K562 (cell line): ENCODE measurements around the gene HAUS6. TPM values are rescaled to one million over a fixed set of nuclear protein-coding genes. Genes with fewer than 3 reads are reported as not detected.
"Not testable (repeated sequence)": the region's sequence is repeated elsewhere in the genome, so short reads cannot be mapped to it uniquely, and the experiment has no call there.

Source experiments
- ATAC-seq: fragments of 200-7000 bp; cut with Tn5 transposase; 3 replicates; pipeline ENCODE4 v1.9.1; 2020; ENCODE audit warnings: moderate library complexity
- BruUV-seq: library from RNA; stranded (reverse); fragments of 400-500 nt; replicated peaks from 2 replicates; lab custom pipeline; 2021; lab: Mats Ljungman, UMichigan
- CTCF ChIA-PET: fragments of 300-600 bp; formaldehyde crosslinking; extraction: SDS; loops from one replicate; lab custom pipeline; 2021; ENCODE audit warnings: low intra/inter-chr PET ratio; lab: Yijun Ruan, JAX
- POLR2A ChIA-PET: fragments of 300-600, 350-650 bp; sonication (Branson Sonifier 250); formaldehyde crosslinking; extraction: SDS; loops from one replicate; lab custom pipeline; 2021; ENCODE audit warnings: antibody characterized with exemption, inconsistent platforms; lab: Yijun Ruan, JAX
- DNase-seq, 4 experiments: peaks; one replicate each; pipeline versions ENCODE4 v3.0.0 to v3.0.0-alpha.2; 2011 to 2018; ENCODE audit warnings: low spot score in 3 of 4, mixed read lengths in 3 of 4; ENCODE audit errors: extremely low read depth in 1 of 4
- FAIRE-seq: peaks from 2 replicates; lab custom pipeline; 2011; peaks lifted over from hg19 to GRCh38; lab: Jason Lieb, UNC
- H2AFZ ChIP-seq: 2 replicates; pipeline ENCODE4 v1.6.0; 2011; ENCODE audit warnings: low read depth, low read length, control low read depth, inconsistent platforms
- H3K27ac ChIP-seq: fragments of 200-600 bp; 3 replicates; pipeline ENCODE4 v1.8.0; 2011; ENCODE audit warnings: low read depth, mild to moderate bottlenecking, control low read depth, inconsistent platforms, low read length, moderate library complexity, mixed read lengths; ENCODE audit errors: extremely low read depth
- H3K27me3 ChIP-seq, 2 experiments: fragments of 300-600 bp in 1 of 2; 2 replicates in 1 of 2; 3 replicates in 1 of 2; pipeline versions ENCODE4 v1.6.0 to v1.8.0; 2011; ENCODE audit warnings: inconsistent platforms in 2 of 2, low read length in 2 of 2, mild to moderate bottlenecking in 1 of 2, mixed read lengths in 1 of 2, moderate library complexity in 1 of 2; ENCODE audit not compliant: control insufficient read depth in 2 of 2, insufficient read depth in 2 of 2
- H3K36me3 ChIP-seq: fragments of 300-600 bp; 3 replicates; pipeline ENCODE4 v1.8.0; 2011; ENCODE audit warnings: mild to moderate bottlenecking, low read length, inconsistent platforms; ENCODE audit not compliant: control insufficient read depth, insufficient read depth
- H3K4me1 ChIP-seq, 2 experiments: fragments of 200-600 bp in 1 of 2; replicated peaks in 1 of 2; 2 replicates in 1 of 2; 3 replicates in 1 of 2; pipeline versions ENCODE4 v1.5.1 to v1.8.0; 2011; ENCODE audit warnings: inconsistent platforms in 2 of 2, low read length in 2 of 2, mild to moderate bottlenecking in 1 of 2, mixed read lengths in 1 of 2, moderate library complexity in 1 of 2; ENCODE audit not compliant: control insufficient read depth in 2 of 2, insufficient read depth in 2 of 2
- H3K4me2 ChIP-seq: 2 replicates; pipeline ENCODE4 v1.6.1; 2011; ENCODE audit warnings: low read length, control low read depth, inconsistent platforms, mixed read lengths; ENCODE audit not compliant: insufficient read depth
- H3K4me3 ChIP-seq: fragments of 200-600 bp; sonication (generic), shearing (Covaris generic); 2 replicates; pipeline ENCODE4 v1.5.1; 2016; ENCODE audit warnings: control low read depth, inconsistent platforms
- H3K79me2 ChIP-seq: fragments of 200-600 bp; 3 replicates; pipeline ENCODE4 v1.8.0; 2011; ENCODE audit warnings: low read length, inconsistent platforms; ENCODE audit not compliant: control insufficient read depth, insufficient read depth
- H3K9ac ChIP-seq, 2 experiments: 2 replicates each; pipeline versions ENCODE4 v1.6.0 to v1.6.1; 2011; ENCODE audit warnings: low read depth in 2 of 2, low read length in 2 of 2, control low read depth in 1 of 2, inconsistent platforms in 1 of 2, mild to moderate bottlenecking in 1 of 2, mixed read lengths in 1 of 2; ENCODE audit not compliant: insufficient read depth in 1 of 2
- H3K9me1 ChIP-seq: one replicate; pipeline ENCODE4 v1.6.0; 2011; ENCODE audit warnings: inconsistent platforms, mild to moderate bottlenecking, low read length, moderate library complexity; ENCODE audit not compliant: control insufficient read depth, insufficient read depth
- H3K9me3 ChIP-seq: replicated peaks from 2 replicates; pipeline ENCODE4 v1.5.1; 2011; ENCODE audit warnings: low read depth, low read length, inconsistent platforms; ENCODE audit not compliant: control insufficient read depth, insufficient read depth
- H4K20me1 ChIP-seq: replicated peaks from 2 replicates; pipeline ENCODE4 v1.6.1; 2011; ENCODE audit warnings: low read length, inconsistent platforms, mixed read lengths; ENCODE audit not compliant: control insufficient read depth, insufficient read depth
- RBFOX2 ChIP-seq: fragments of 200-400 bp; formaldehyde crosslinking; IDR thresholded peaks from 2 replicates; pipeline ENCODE4 v1.6.1; 2017; ENCODE audit warnings: low read depth, mild to moderate bottlenecking, low read length, moderate library complexity
- RNF2 ChIP-seq: sonication (generic); IDR thresholded peaks from 2 replicates; pipeline ENCODE4 v1.6.1; 2016
- SMARCA5 ChIP-seq: fragments of 450-650 bp; IDR thresholded peaks from 2 replicates; pipeline ENCODE4 v1.6.1; 2016
- XRCC4 ChIP-seq: IDR thresholded peaks from one replicate; pipeline ENCODE4 v1.6.1; 2011; ENCODE audit not compliant: insufficient read depth, insufficient read length; ENCODE audit errors: extremely low read depth
- WGBS: fragments of 100-300 bp; shearing (Covaris generic); methylation state at CpG from one replicate; pipeline ENCODE4 v1.1.6; 2016; ENCODE audit warnings: low coverage, mixed read lengths; ENCODE audit not compliant: insufficient coverage; ENCODE audit errors: missing lambda C conversion rate; 5-methylcytosine and 5-hydroxymethylcytosine counted together
- in situ Hi-C: fragments of 300-500 bp; cut with MboI; formaldehyde crosslinking; loops from 4 replicates; pipeline ENCODE4 v1.15.0; 2018; ENCODE audit warnings: inconsistent platforms, mixed read lengths
- intact Hi-C: fragments of 100-400 bp; cut with micrococcal nuclease; formaldehyde crosslinking; loops from 2 replicates; pipeline ENCODE4 v1.14.2; 2022
- polyA plus RNA-seq, 8 experiments: library from polyadenylated mRNA; depleted of rRNA in 4 of 8; stranded (reverse) in 5 of 8; unstranded in 3 of 8; fragments of >200 nt; fragmentation: Nextera tagmentation in 2 of 8; fragmentation: Illumina TruSeq in 1 of 8; extraction: Ambion mirVana in 2 of 8; extraction: Trizol in 1 of 8; gene quantifications; 2 replicates each; pipeline versions ENCODE4 v1.2.1 to v1.2.3, GENCODE V29; 2011 to 2014; ENCODE audit warnings: inconsistent platforms in 1 of 8, missing spikeins in 1 of 8
- total RNA-seq, 7 experiments: library from RNA; depleted of rRNA in 6 of 7; stranded (reverse); fragments of >200 nt in 6 of 7; fragmentation: Illumina TruSeq in 2 of 7; extraction: Trizol in 2 of 7; gene quantifications; 2 replicates each; pipeline versions ENCODE4 v1.2.1 to v1.2.3, GENCODE V29; 2011 to 2021; ENCODE audit warnings: low replicate concordance in 1 of 7

HAUS6 gene
- total and polyA plus RNA-seq, 9 of the 15 experiments (the other 6 are each of a cell fraction or from before 2014, with no cell fraction given), result 10.2 to 31.7 (median 23.1) TPM

DNA sequence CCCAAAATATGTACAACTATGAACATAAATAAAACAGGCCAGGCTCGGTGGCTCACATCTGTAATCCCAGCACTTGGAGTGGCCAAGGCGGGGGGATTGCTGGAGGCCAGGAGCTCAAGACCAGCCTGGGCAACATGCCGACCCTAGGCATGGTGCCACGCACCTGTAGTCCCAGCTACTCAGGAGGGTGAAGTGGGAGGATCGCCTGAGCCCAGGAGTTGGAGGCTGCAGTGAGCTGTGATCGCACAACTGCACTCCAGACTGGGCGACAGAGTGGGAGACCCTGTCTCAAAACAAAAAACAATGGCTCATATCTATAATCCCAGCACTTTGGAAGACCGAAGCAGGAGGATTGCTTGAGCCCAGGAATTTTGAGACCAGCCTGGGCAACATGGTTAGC lies 1.5 kb downstream of the HAUS6 start:
- Histone ChIP-seq H3K79me2 (peaks cover 59% of the 10 kb centered on the region), H3K27ac (peak overlapping the region; percentile 18; the same call in 2 of the 3 replicates), H3K4me3 (peak overlapping the region; percentile 89), H2AFZ (no peak overlapping the region), H3K4me2 (peak overlapping the region; percentile 89), H3K36me3 (peaks cover 23% of the 10 kb centered on the region; the same call in 2 of the 3 replicates), H4K20me1 (no peaks in the 10 kb centered on the region), H3K4me1 (peaks cover 4 to 6% of the 10 kb centered on the region in 2 experiments; a peak in 3 of 5 replicates), H3K27me3 (no peaks in the 10 kb centered on the region), H3K9ac (peak overlapping the region; percentile 81 to 90), H3K9me3 (no peaks in the 10 kb centered on the region)
- WGBS, result 4% methylated on average over 8 of the region's 8 CpGs
- BruUV-seq, result no TSS peak
- CTCF ChIA-PET, result no interaction called here
- DNase-seq, result no peak
- POLR2A ChIA-PET, result interaction anchor here (0.5 to 1.3 kb wide), 5 partner anchors 11 to 261 kb away, joined by 3 to 5 read pairs (median 3); no protein-coding TSS in a partner anchor
- no peak for FAIRE-seq
- intact Hi-C loops, result no loop called here
- no peak; the same call in 2 of the 3 replicates for ATAC-seq
- TF ChIP-seq RBFOX2 (peak; percentile 55), XRCC4 (no peak), SMARCA5 (no peak), RNF2 (no peak)
- TF ChIP-seq, all 486 proteins: peak for 1
- in situ Hi-C loops, result loop anchor here (5.0 kb wide), 1 partner anchor 81 kb away; no protein-coding TSS in a partner anchor
- H3K9me1 ChIP-seq, result no peaks in the 10 kb centered on the region

DNA sequence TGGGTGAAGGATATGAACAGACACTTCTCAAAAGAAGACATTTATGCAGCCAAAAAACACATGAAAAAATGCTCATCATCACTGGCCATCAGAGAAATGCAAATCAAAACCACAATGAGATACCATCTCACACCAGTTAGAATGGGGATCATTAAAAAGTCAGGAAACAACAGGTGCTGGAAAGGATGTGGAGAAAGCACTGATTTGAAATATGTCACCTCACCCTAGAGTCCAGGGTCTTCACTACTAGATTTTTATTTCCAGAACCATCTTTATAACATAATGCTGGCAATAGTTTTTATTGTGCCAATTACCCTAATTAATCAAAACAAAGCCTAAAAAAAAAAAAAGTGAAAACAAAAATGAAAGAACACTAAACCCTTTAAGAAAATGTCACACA lies 5.3 kb downstream of the HAUS6 start:
- H3K9ac ChIP-seq, H3K4me2 ChIP-seq, H3K4me3 ChIP-seq, BruUV-seq, FAIRE-seq, H3K4me1 ChIP-seq, H2AFZ ChIP-seq, H3K27ac ChIP-seq, intact Hi-C loops, DNase-seq, ATAC-seq, H4K20me1 ChIP-seq, CTCF ChIA-PET, H3K9me3 ChIP-seq, H3K9me1 ChIP-seq, in situ Hi-C loops, H3K27me3 ChIP-seq: not testable (repeated sequence)
- POLR2A ChIA-PET, result interaction anchor here (0.6 kb wide), 1 partner anchor 31 kb away, joined by 3 read pairs; no protein-coding TSS in a partner anchor
- Histone ChIP-seq H3K79me2 (peaks cover 55% of the 10 kb centered on the region), H3K36me3 (peaks cover 55% of the 10 kb centered on the region; the same call in 2 of the 3 replicates)
